ENCODE results near the gene ATXN7L2.

Gene ATXN7L2

GRCh38 chr1:109527846-109528695 lies 44.4 kb downstream of the ATXN7L2 start:
- no peak for DNase-seq

GRCh38 chr1:109528712-109529111 lies 45.0 kb downstream of the ATXN7L2 start:
- no peak for DNase-seq
- peaks cover 0 to 9% of the 10 kb centered on the region in 2 donors for H3K27me3 Mint-ChIP-seq
- H3K36me3 Mint-ChIP-seq (ENCODE audit: insufficient read depth), result peaks cover 10% of the 10 kb centered on the region
- peaks cover 13 to 14% of the 10 kb centered on the region in 2 donors for H3K4me1 Mint-ChIP-seq (ENCODE audit: low read depth in 2 of 2)
- H3K27ac Mint-ChIP-seq, result no peak overlapping the region
- H3K4me3 Mint-ChIP-seq, result no peak overlapping the region
- no peak for ATAC-seq (replicated peaks)
- no peaks in the 10 kb centered on the region for H3K9me3 Mint-ChIP-seq

More at GRCh38 chr1:109527846-109528695, 44.4 kb downstream of the ATXN7L2 start:
- ATAC-seq (replicated peaks), result no peak
- no peak overlapping the region for H3K27ac Mint-ChIP-seq
- peaks cover 0 to 13% of the 10 kb centered on the region in 2 donors for H3K27me3 Mint-ChIP-seq
- no peaks in the 10 kb centered on the region for H3K9me3 Mint-ChIP-seq
- no peak overlapping the region for H3K4me3 Mint-ChIP-seq
- peaks cover 10% of the 10 kb centered on the region for H3K36me3 Mint-ChIP-seq (ENCODE audit: insufficient read depth)
- peaks cover 13% of the 10 kb centered on the region in 2 donors for H3K4me1 Mint-ChIP-seq (ENCODE audit: low read depth in 2 of 2)

GRCh38 chr1:109529881-109530456 lies 46.3 kb downstream of the ATXN7L2 start:
- H3K27me3 Mint-ChIP-seq, result peaks cover 0 to 9% of the 10 kb centered on the region in 2 donors
- peaks cover 13 to 14% of the 10 kb centered on the region in 2 donors for H3K4me1 Mint-ChIP-seq (ENCODE audit: low read depth in 2 of 2)
- H3K36me3 Mint-ChIP-seq (ENCODE audit: insufficient read depth), result peaks cover 10% of the 10 kb centered on the region
- no peak for ATAC-seq (replicated peaks)
- no peaks in the 10 kb centered on the region for H3K9me3 Mint-ChIP-seq
- H3K4me3 Mint-ChIP-seq, result no peak overlapping the region
- peak overlapping the region in 1 of 2 donors; percentile 68 for H3K27ac Mint-ChIP-seq
- no peak for DNase-seq

- no peak overlapping the region for H3K27ac Mint-ChIP-seq
- no peak overlapping the region for H3K4me3 Mint-ChIP-seq
- no peaks in the 10 kb centered on the region for H3K9me3 Mint-ChIP-seq
- DNase-seq (no peak), ATAC-seq (replicated peaks) (no peak)
- H3K27me3 Mint-ChIP-seq, result peaks cover 0 to 9% of the 10 kb centered on the region in 2 donors
- peaks cover 10% of the 10 kb centered on the region for H3K36me3 Mint-ChIP-seq (ENCODE audit: insufficient read depth)
- H3K4me1 Mint-ChIP-seq (ENCODE audit: low read depth in 2 of 2), result peaks cover 13 to 14% of the 10 kb centered on the region in 2 donors
Observed at GRCh38 chr1:109530457-109531087, 46.9 kb downstream of the ATXN7L2 start.

- Mint-ChIP-seq H3K4me3 (peak overlapping the region in 1 of 2 donors; percentile 17), H3K27me3 (peaks cover 0 to 9% of the 10 kb centered on the region in 2 donors), H3K27ac (peak overlapping the region in 1 of 2 donors; percentile 3), H3K4me1 (ENCODE audit: low read depth in 2 of 2) (peaks cover 13 to 14% of the 10 kb centered on the region in 2 donors), H3K36me3 (ENCODE audit: insufficient read depth) (peaks cover 10% of the 10 kb centered on the region), H3K9me3 (no peaks in the 10 kb centered on the region)
- no peak for ATAC-seq (replicated peaks)
- no peak for DNase-seq
Observed at GRCh38 chr1:109531380-109531779, 47.7 kb downstream of the ATXN7L2 start.

- DNase-seq (no peak), ATAC-seq (replicated peaks) (no peak)
- H3K27me3 Mint-ChIP-seq, result peaks cover 0 to 9% of the 10 kb centered on the region in 2 donors
- no peaks in the 10 kb centered on the region for H3K9me3 Mint-ChIP-seq
- peak overlapping the region; percentile 81 to 84 for H3K4me3 Mint-ChIP-seq
- H3K36me3 Mint-ChIP-seq (ENCODE audit: insufficient read depth), result peaks cover 10% of the 10 kb centered on the region
- H3K27ac Mint-ChIP-seq, result peak overlapping the region; percentile 85 to 86
- H3K4me1 Mint-ChIP-seq (ENCODE audit: low read depth in 2 of 2), result peaks cover 13 to 14% of the 10 kb centered on the region in 2 donors
Observed at GRCh38 chr1:109531826-109532364, 48.2 kb downstream of the ATXN7L2 start.

GRCh38 chr1:109532365-109533136 lies 48.8 kb downstream of the ATXN7L2 start:
- ATAC-seq (replicated peaks) (peak; percentile 92), DNase-seq (peak; percentile 91 to 94 (median 91))
- H3K27me3 Mint-ChIP-seq, result peaks cover 0 to 6% of the 10 kb centered on the region in 2 donors
- H3K9me3 Mint-ChIP-seq, result no peaks in the 10 kb centered on the region
- H3K4me1 Mint-ChIP-seq (ENCODE audit: low read depth in 2 of 2), result peaks cover 13 to 14% of the 10 kb centered on the region in 2 donors
- peak overlapping the region; percentile 85 to 86 for H3K27ac Mint-ChIP-seq
- H3K4me3 Mint-ChIP-seq, result peak overlapping the region; percentile 81 to 84
- H3K36me3 Mint-ChIP-seq (ENCODE audit: insufficient read depth), result peaks cover 10% of the 10 kb centered on the region

GRCh38 chr1:109534307-109534858 lies 50.7 kb downstream of the ATXN7L2 start:
- ATAC-seq (replicated peaks) (no peak), DNase-seq (no peak)
- H3K27ac Mint-ChIP-seq, result no peak overlapping the region
- peaks cover 14% of the 10 kb centered on the region for H3K36me3 Mint-ChIP-seq (ENCODE audit: insufficient read depth)
- no peaks in the 10 kb centered on the region for H3K9me3 Mint-ChIP-seq
- H3K27me3 Mint-ChIP-seq, result no peaks in the 10 kb centered on the region
- H3K4me1 Mint-ChIP-seq (ENCODE audit: low read depth in 2 of 2), result peaks cover 13 to 14% of the 10 kb centered on the region in 2 donors
- H3K4me3 Mint-ChIP-seq, result no peak overlapping the region

GRCh38 chr1:109535481-109535880 lies 51.8 kb downstream of the ATXN7L2 start:
- Mint-ChIP-seq H3K27ac (peak overlapping the region in 1 of 2 donors; percentile 13), H3K36me3 (ENCODE audit: insufficient read depth) (peaks cover 14% of the 10 kb centered on the region), H3K4me1 (ENCODE audit: low read depth in 2 of 2) (peaks cover 13 to 14% of the 10 kb centered on the region in 2 donors), H3K4me3 (no peak overlapping the region), H3K9me3 (no peaks in the 10 kb centered on the region), H3K27me3 (no peaks in the 10 kb centered on the region)
- ATAC-seq (replicated peaks) (no peak), DNase-seq (no peak)

- Mint-ChIP-seq H3K4me1 (ENCODE audit: low read depth in 2 of 2) (peaks cover 12% of the 10 kb centered on the region in 2 donors), H3K27ac (no peak overlapping the region), H3K9me3 (no peaks in the 10 kb centered on the region), H3K36me3 (ENCODE audit: insufficient read depth) (peaks cover 14% of the 10 kb centered on the region), H3K27me3 (no peaks in the 10 kb centered on the region), H3K4me3 (no peak overlapping the region)
- no peak for ATAC-seq (replicated peaks)
- DNase-seq, result no peak
Observed at GRCh38 chr1:109535971-109536491, 52.3 kb downstream of the ATXN7L2 start.

GRCh38 chr1:109537450-109538178 lies 53.9 kb downstream of the ATXN7L2 start:
- Mint-ChIP-seq H3K36me3 (ENCODE audit: insufficient read depth) (peaks cover 4% of the 10 kb centered on the region), H3K27ac (no peak overlapping the region), H3K4me1 (ENCODE audit: low read depth in 2 of 2) (peaks cover 2 to 5% of the 10 kb centered on the region in 2 donors), H3K9me3 (no peaks in the 10 kb centered on the region), H3K4me3 (no peak overlapping the region), H3K27me3 (no peaks in the 10 kb centered on the region)
- no peak for DNase-seq
- no peak for ATAC-seq (replicated peaks)
